ENCODE measurements around the gene EEF1B2. TPM values are rescaled to one million over a fixed set of nuclear protein-coding genes. Genes with fewer than 3 reads are reported as not detected.
"Not testable (repeated sequence)": the region's sequence is repeated elsewhere in the genome, so short reads cannot be mapped to it uniquely, and the experiment has no call there.

EEF1B2 gene
- total RNA-seq, 2 experiments from 2014 or later, result 983 to 1,166 TPM

GRCh38 chr2:206164261-206164862 is 4.7 kb downstream of the EEF1B2 start:
- peaks cover 61% of the 10 kb centered on the region for H3K36me3 Mint-ChIP-seq (ENCODE audit: low read depth)
- H3K4me3 Mint-ChIP-seq, result no peak overlapping the region
- peaks cover 27% of the 10 kb centered on the region for H3K4me1 Mint-ChIP-seq
- POLR2A ChIA-PET, result interaction anchor here (1.1 kb wide), 1 partner anchor 195 kb away, joined by 4 read pairs; no protein-coding TSS in a partner anchor
- no peak overlapping the region for H3K27ac Mint-ChIP-seq
- no peaks in the 10 kb centered on the region for H3K27me3 Mint-ChIP-seq
- DNase-seq, result peak; percentile 37
- intact Hi-C loops (cut with DNase I, micrococcal nuclease), result loop anchor here (5.0 kb wide), 5 partner anchors 98 to 1458 kb away; partner anchors contain the start of gene ADAM23 (in 1 of the 2)
- no peaks in the 10 kb centered on the region for H3K9me3 Mint-ChIP-seq (ENCODE audit: low read depth)
- ATAC-seq, result no peak
- CTCF ChIA-PET, result interaction anchor here (0.6 to 1.3 kb wide), 5 partner anchors 19 to 95 kb away, joined by 3 to 4 read pairs (median 3); no protein-coding TSS in a partner anchor

GRCh38 chr2:206168230-206168629 is 8.5 kb downstream of the EEF1B2 start:
- intact Hi-C loops (cut with DNase I, micrococcal nuclease); POLR2A ChIA-PET; ATAC-seq; H3K4me1 Mint-ChIP-seq; H3K27ac Mint-ChIP-seq; H3K27me3 Mint-ChIP-seq; H3K4me3 Mint-ChIP-seq; H3K9me3 Mint-ChIP-seq (ENCODE audit: low read depth); DNase-seq: not testable (repeated sequence)
- peaks cover 34% of the 10 kb centered on the region for H3K36me3 Mint-ChIP-seq (ENCODE audit: low read depth)
- CTCF ChIA-PET, result interaction anchor here (0.6 kb wide), 1 partner anchor 29 kb away, joined by 3 read pairs; no protein-coding TSS in a partner anchor

- ATAC-seq; CTCF ChIA-PET; H3K27ac Mint-ChIP-seq; H3K4me1 Mint-ChIP-seq; H3K27me3 Mint-ChIP-seq; POLR2A ChIA-PET; DNase-seq; H3K9me3 Mint-ChIP-seq (ENCODE audit: low read depth); intact Hi-C loops (cut with DNase I, micrococcal nuclease); H3K4me3 Mint-ChIP-seq: not testable (repeated sequence)
- peaks cover 21% of the 10 kb centered on the region for H3K36me3 Mint-ChIP-seq (ENCODE audit: low read depth)
These were observed 12.1 kb downstream of the EEF1B2 start for GRCh38 chr2:206171624-206172397.

- no peak for ATAC-seq
- no peaks in the 10 kb centered on the region for H3K4me1 Mint-ChIP-seq
- no peak overlapping the region for H3K27ac Mint-ChIP-seq
- ChIA-PET POLR2A (no interaction called here), CTCF (no interaction called here)
- H3K4me3 Mint-ChIP-seq, result no peak overlapping the region
- peaks cover 14% of the 10 kb centered on the region for H3K36me3 Mint-ChIP-seq (ENCODE audit: low read depth)
- H3K9me3 Mint-ChIP-seq (ENCODE audit: low read depth), result no peaks in the 10 kb centered on the region
- intact Hi-C loops (cut with DNase I, micrococcal nuclease), result no loop called here
- no peak for DNase-seq
- H3K27me3 Mint-ChIP-seq, result no peaks in the 10 kb centered on the region
These were observed 13.5 kb downstream of the EEF1B2 start for GRCh38 chr2:206173147-206173546.

GRCh38 chr2:206176121-206176520 is 16.4 kb downstream of the EEF1B2 start:
- no peaks in the 10 kb centered on the region for H3K27me3 Mint-ChIP-seq
- H3K9me3 Mint-ChIP-seq (ENCODE audit: low read depth), result no peaks in the 10 kb centered on the region
- H3K4me1 Mint-ChIP-seq, result no peaks in the 10 kb centered on the region
- H3K4me3 Mint-ChIP-seq, result no peak overlapping the region
- H3K27ac Mint-ChIP-seq, result no peak overlapping the region
- no peak for ATAC-seq
- CTCF ChIA-PET, result interaction anchor here (0.6 kb wide), 1 partner anchor 34 kb away, joined by 3 read pairs; no protein-coding TSS in a partner anchor
- POLR2A ChIA-PET, result interaction anchor here (0.6 kb wide), 1 partner anchor 14 kb away, joined by 4 read pairs; no protein-coding TSS in a partner anchor
- intact Hi-C loops (cut with DNase I, micrococcal nuclease), result no loop called here
- no peak for DNase-seq
- H3K36me3 Mint-ChIP-seq (ENCODE audit: low read depth), result no peaks in the 10 kb centered on the region

- DNase-seq (no peak), ATAC-seq (no peak)
- Mint-ChIP-seq H3K36me3 (ENCODE audit: low read depth) (no peaks in the 10 kb centered on the region), H3K4me1 (no peaks in the 10 kb centered on the region), H3K9me3 (ENCODE audit: low read depth) (no peaks in the 10 kb centered on the region), H3K27me3 (no peaks in the 10 kb centered on the region), H3K27ac (no peak overlapping the region), H3K4me3 (no peak overlapping the region)
- CTCF ChIA-PET, result interaction anchor here (0.6 kb wide), 1 partner anchor 10 kb away, joined by 3 read pairs; no protein-coding TSS in a partner anchor
- POLR2A ChIA-PET, result no interaction called here
- intact Hi-C loops (cut with DNase I, micrococcal nuclease), result no loop called here
These were observed 17.2 kb downstream of the EEF1B2 start for GRCh38 chr2:206176901-206177300.

- CTCF ChIA-PET; H3K27ac Mint-ChIP-seq; intact Hi-C loops (cut with DNase I, micrococcal nuclease); DNase-seq; H3K4me3 Mint-ChIP-seq; H3K4me1 Mint-ChIP-seq; POLR2A ChIA-PET; H3K9me3 Mint-ChIP-seq (ENCODE audit: low read depth); H3K36me3 Mint-ChIP-seq (ENCODE audit: low read depth); ATAC-seq; H3K27me3 Mint-ChIP-seq: not testable (repeated sequence)
These were observed 21.8 kb downstream of the EEF1B2 start for GRCh38 chr2:206181526-206181925.

GRCh38 chr2:206189691-206190090 is 30.0 kb downstream of the EEF1B2 start:
- DNase-seq, result no peak
- peaks cover 14% of the 10 kb centered on the region for H3K27me3 Mint-ChIP-seq
- no peak overlapping the region for H3K27ac Mint-ChIP-seq
- no peaks in the 10 kb centered on the region for H3K9me3 Mint-ChIP-seq (ENCODE audit: low read depth)
- intact Hi-C loops (cut with DNase I, micrococcal nuclease), result no loop called here
- no peaks in the 10 kb centered on the region for H3K4me1 Mint-ChIP-seq
- ChIA-PET POLR2A (no interaction called here), CTCF (no interaction called here)
- no peak overlapping the region for H3K4me3 Mint-ChIP-seq
- H3K36me3 Mint-ChIP-seq (ENCODE audit: low read depth), result no peaks in the 10 kb centered on the region
- ATAC-seq, result no peak

- no peaks in the 10 kb centered on the region for H3K36me3 Mint-ChIP-seq (ENCODE audit: low read depth)
- CTCF ChIA-PET, result no interaction called here
- peaks cover 16% of the 10 kb centered on the region for H3K27me3 Mint-ChIP-seq
- no peaks in the 10 kb centered on the region for H3K9me3 Mint-ChIP-seq (ENCODE audit: low read depth)
- no peak overlapping the region for H3K27ac Mint-ChIP-seq
- POLR2A ChIA-PET, result no interaction called here
- H3K4me3 Mint-ChIP-seq, result no peak overlapping the region
- intact Hi-C loops (cut with DNase I, micrococcal nuclease), result no loop called here
- ATAC-seq, result no peak
- DNase-seq, result no peak
- no peaks in the 10 kb centered on the region for H3K4me1 Mint-ChIP-seq
These were observed 30.4 kb downstream of the EEF1B2 start for GRCh38 chr2:206190111-206190510.

GRCh38 chr2:206190689-206191088 is 31.0 kb downstream of the EEF1B2 start:
- DNase-seq (no peak), ATAC-seq (no peak)
- no peaks in the 10 kb centered on the region for H3K9me3 Mint-ChIP-seq (ENCODE audit: low read depth)
- H3K27me3 Mint-ChIP-seq, result peaks cover 17% of the 10 kb centered on the region
- ChIA-PET CTCF (no interaction called here), POLR2A (no interaction called here)
- no peaks in the 10 kb centered on the region for H3K36me3 Mint-ChIP-seq (ENCODE audit: low read depth)
- H3K4me3 Mint-ChIP-seq, result no peak overlapping the region
- no peak overlapping the region for H3K27ac Mint-ChIP-seq
- no peaks in the 10 kb centered on the region for H3K4me1 Mint-ChIP-seq
- intact Hi-C loops (cut with DNase I, micrococcal nuclease), result no loop called here

GRCh38 chr2:206192157-206192556 is 32.5 kb downstream of the EEF1B2 start:
- Mint-ChIP-seq H3K4me1 (no peaks in the 10 kb centered on the region), H3K9me3 (ENCODE audit: low read depth) (no peaks in the 10 kb centered on the region), H3K27ac (no peak overlapping the region), H3K27me3 (peaks cover 20% of the 10 kb centered on the region), H3K4me3 (no peak overlapping the region), H3K36me3 (ENCODE audit: low read depth) (no peaks in the 10 kb centered on the region)
- DNase-seq, result no peak
- ChIA-PET CTCF (no interaction called here), POLR2A (no interaction called here)
- intact Hi-C loops (cut with DNase I, micrococcal nuclease), result no loop called here
- no peak for ATAC-seq
